ENCODE results near the gene TMEM9. TPM values are rescaled to one million over a fixed set of nuclear protein-coding genes. Genes with fewer than 3 reads are reported as not detected.

Gene TMEM9
- total RNA-seq, 1 experiment from 2014 or later: 435 TPM

- no peak overlapping the region for H3K9ac ChIP-seq (ENCODE audit: low read length)
These were observed 13.9 kb downstream of the TMEM9 start for GRCh38 chr1:201140235-201140940.

GRCh38 chr1:201139756-201140155 lies 14.5 kb downstream of the TMEM9 start:
- Histone ChIP-seq H3F3A (ENCODE audit: low read length, unreplicated experiment) (peaks cover 4% of the 10 kb centered on the region), H2AFZ (ENCODE audit: low read length) (no peak overlapping the region), H3K9me2 (replicated peaks; ENCODE audit: low read length) (no peaks in the 10 kb centered on the region), H3K27ac (ENCODE audit: low read length) (no peak overlapping the region), H3K9ac (ENCODE audit: low read length) (no peak overlapping the region), H4K20me1 (ENCODE audit: low read length) (peaks cover 4% of the 10 kb centered on the region), H3K79me2 (ENCODE audit: low read length) (no peaks in the 10 kb centered on the region), H3K4me3 (ENCODE audit: low read length) (no peak overlapping the region), H3K4me2 (ENCODE audit: low read length) (no peak overlapping the region), H3K4me1 (ENCODE audit: insufficient read depth, low read length) (peaks cover 14% of the 10 kb centered on the region), H3K9me3 (ENCODE audit: low read length) (no peaks in the 10 kb centered on the region), H3K36me3 (ENCODE audit: low read depth, low read length) (peaks cover 78% of the 10 kb centered on the region), H3K27me3 (ENCODE audit: low read length) (no peaks in the 10 kb centered on the region)
- ChIA-PET CTCF (no interaction called here), POLR2A (ENCODE audit: unreplicated experiment) (no interaction called here)
- intact Hi-C loops (cut with micrococcal nuclease): no loop called here
- DNase-seq: no peak
- BruUV-seq (replicated peaks): no TSS peak
- ATAC-seq: no peak
- TF ChIP-seq EZH2phosphoT487 (IDR thresholded peaks at IDR 0.05; ENCODE audit: borderline replicate concordance, low read length) (no peak), EZH2 (IDR thresholded peaks at IDR 0.05; ENCODE audit: low read length, unreplicated experiment) (no peak)
- TF ChIP-seq, protein P1, sequence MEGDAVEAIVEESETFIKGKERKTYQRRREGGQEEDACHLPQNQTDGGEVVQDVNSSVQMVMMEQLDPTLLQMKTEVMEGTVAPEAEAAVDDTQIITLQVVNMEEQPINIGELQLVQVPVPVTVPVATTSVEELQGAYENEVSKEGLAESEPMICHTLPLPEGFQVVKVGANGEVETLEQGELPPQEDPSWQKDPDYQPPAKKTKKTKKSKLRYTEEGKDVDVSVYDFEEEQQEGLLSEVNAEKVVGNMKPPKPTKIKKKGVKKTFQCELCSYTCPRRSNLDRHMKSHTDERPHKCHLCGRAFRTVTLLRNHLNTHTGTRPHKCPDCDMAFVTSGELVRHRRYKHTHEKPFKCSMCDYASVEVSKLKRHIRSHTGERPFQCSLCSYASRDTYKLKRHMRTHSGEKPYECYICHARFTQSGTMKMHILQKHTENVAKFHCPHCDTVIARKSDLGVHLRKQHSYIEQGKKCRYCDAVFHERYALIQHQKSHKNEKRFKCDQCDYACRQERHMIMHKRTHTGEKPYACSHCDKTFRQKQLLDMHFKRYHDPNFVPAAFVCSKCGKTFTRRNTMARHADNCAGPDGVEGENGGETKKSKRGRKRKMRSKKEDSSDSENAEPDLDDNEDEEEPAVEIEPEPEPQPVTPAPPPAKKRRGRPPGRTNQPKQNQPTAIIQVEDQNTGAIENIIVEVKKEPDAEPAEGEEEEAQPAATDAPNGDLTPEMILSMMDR (conservative IDR thresholded peaks at IDR 0.05; ENCODE audit: low read depth, low read length): no peak

More at GRCh38 chr1:201140235-201140940, 13.9 kb downstream of the TMEM9 start:
- H4K20me1 ChIP-seq (ENCODE audit: low read length): peaks cover 4% of the 10 kb centered on the region
- H3F3A ChIP-seq (ENCODE audit: low read length, unreplicated experiment): peaks cover 4% of the 10 kb centered on the region
- intact Hi-C loops (cut with micrococcal nuclease): no loop called here
- peaks cover 14% of the 10 kb centered on the region for H3K4me1 ChIP-seq (ENCODE audit: insufficient read depth, low read length)
- H3K9me3 ChIP-seq (ENCODE audit: low read length): no peaks in the 10 kb centered on the region
- CTCF ChIA-PET: no interaction called here
- H3K79me2 ChIP-seq (ENCODE audit: low read length): no peaks in the 10 kb centered on the region
- peaks cover 78% of the 10 kb centered on the region for H3K36me3 ChIP-seq (ENCODE audit: low read depth, low read length)
- H3K27ac ChIP-seq (ENCODE audit: low read length): no peak overlapping the region
- H3K4me3 ChIP-seq (ENCODE audit: low read length): no peak overlapping the region
- POLR2A ChIA-PET (ENCODE audit: unreplicated experiment): no interaction called here
- ATAC-seq (no peak), DNase-seq (no peak)
- no peak overlapping the region for H2AFZ ChIP-seq (ENCODE audit: low read length)
- no TSS peak for BruUV-seq (replicated peaks)
- no peaks in the 10 kb centered on the region for H3K27me3 ChIP-seq (ENCODE audit: low read length)
- no peaks in the 10 kb centered on the region for H3K9me2 ChIP-seq (replicated peaks; ENCODE audit: low read length)
- H3K4me2 ChIP-seq (ENCODE audit: low read length): no peak overlapping the region
- TF ChIP-seq EZH2phosphoT487 (IDR thresholded peaks at IDR 0.05; ENCODE audit: borderline replicate concordance, low read length) (no peak), EZH2 (IDR thresholded peaks at IDR 0.05; ENCODE audit: low read length, unreplicated experiment) (no peak)
- TF ChIP-seq, protein P1 (conservative IDR thresholded peaks at IDR 0.05; ENCODE audit: low read depth, low read length): no peak

- Histone ChIP-seq H3K4me1 (ENCODE audit: insufficient read depth, low read length) (peaks cover 14% of the 10 kb centered on the region), H3K9ac (ENCODE audit: low read length) (no peak overlapping the region), H3K27me3 (ENCODE audit: low read length) (no peaks in the 10 kb centered on the region), H3K4me2 (ENCODE audit: low read length) (no peak overlapping the region), H2AFZ (ENCODE audit: low read length) (no peak overlapping the region), H4K20me1 (ENCODE audit: low read length) (peaks cover 4% of the 10 kb centered on the region), H3K27ac (ENCODE audit: low read length) (no peak overlapping the region), H3K79me2 (ENCODE audit: low read length) (no peaks in the 10 kb centered on the region), H3K4me3 (ENCODE audit: low read length) (no peak overlapping the region), H3F3A (ENCODE audit: low read length, unreplicated experiment) (peaks cover 4% of the 10 kb centered on the region), H3K9me2 (replicated peaks; ENCODE audit: low read length) (no peaks in the 10 kb centered on the region), H3K9me3 (ENCODE audit: low read length) (no peaks in the 10 kb centered on the region), H3K36me3 (ENCODE audit: low read depth, low read length) (peaks cover 78% of the 10 kb centered on the region)
- DNase-seq: no peak
- intact Hi-C loops (cut with micrococcal nuclease): no loop called here
- POLR2A ChIA-PET (ENCODE audit: unreplicated experiment): no interaction called here
- CTCF ChIA-PET: no interaction called here
- ATAC-seq: no peak
- TF ChIP-seq, protein P1 (conservative IDR thresholded peaks at IDR 0.05; ENCODE audit: low read depth, low read length): no peak
- TF ChIP-seq EZH2phosphoT487 (IDR thresholded peaks at IDR 0.05; ENCODE audit: borderline replicate concordance, low read length) (no peak), EZH2 (IDR thresholded peaks at IDR 0.05; ENCODE audit: low read length, unreplicated experiment) (no peak)
- no TSS peak for BruUV-seq (replicated peaks)
These were observed 15.0 kb downstream of the TMEM9 start for GRCh38 chr1:201139306-201139705.
